Epithelial cell of alveolus of lung (primary cell): ENCODE measurements around the gene ALDH1L1. TPM values are rescaled to one million over a fixed set of nuclear protein-coding genes. Genes with fewer than 3 reads are reported as not detected.

Experiments
- total RNA-seq: library from RNA; depleted of rRNA; stranded (reverse); fragments of >200 nt; gene quantifications from 2 replicates; pipeline ENCODE4 v1.2.1, GENCODE V29; 2015

The ALDH1L1 gene
- not detected in 2 replicates for total RNA-seq

DNA sequence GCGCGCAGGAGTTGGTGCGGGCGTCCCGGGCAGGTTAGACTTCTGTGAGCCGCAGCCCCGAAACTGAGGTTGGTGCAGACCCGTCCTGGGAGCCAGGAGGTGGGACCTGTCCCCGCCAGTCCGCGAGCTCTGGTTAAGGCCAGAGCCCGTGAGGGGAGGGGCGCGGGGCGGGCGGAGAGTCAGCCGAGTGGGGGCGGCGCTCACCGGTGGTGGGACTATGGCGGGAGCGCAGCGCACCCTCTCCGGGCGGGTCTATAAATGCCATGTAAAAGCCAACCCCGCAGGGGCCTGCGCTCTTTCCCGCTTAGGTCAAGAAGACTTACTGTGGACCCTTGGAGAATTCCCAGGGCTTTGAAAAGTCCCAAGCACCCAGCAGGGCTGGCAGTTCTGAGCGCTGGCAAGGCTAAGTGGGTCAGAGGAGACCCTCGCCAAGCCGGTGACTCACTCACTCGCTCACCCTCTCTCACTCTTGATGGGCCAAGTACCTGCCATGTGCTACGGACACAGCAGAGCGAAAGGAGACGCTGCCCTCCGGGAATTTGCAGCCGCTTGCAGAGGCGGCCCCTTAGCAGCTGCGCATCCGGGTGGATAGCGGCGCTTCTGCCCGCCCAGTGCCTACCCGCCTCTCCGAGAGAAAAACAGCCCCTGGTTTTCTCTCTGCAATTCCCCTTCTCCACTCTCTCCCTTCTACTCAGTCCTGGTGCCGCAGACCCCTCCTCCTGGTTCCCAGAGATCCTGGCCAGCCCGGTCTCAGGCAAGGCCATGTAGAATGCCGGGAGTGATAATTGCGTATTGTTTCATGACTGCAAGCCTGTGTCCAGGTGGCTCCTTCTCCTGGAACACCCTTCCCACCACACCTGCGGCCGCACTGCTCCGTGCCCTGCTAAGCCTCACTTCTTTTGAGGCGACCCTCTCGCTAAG lies at the start of gene ALDH1L1:
ALDH1L1 (minus strand) TSS at position 110 of the 921 bp plus-strand sequence. CDS start 19,607 bp downstream, outside the sequence.

DNA sequence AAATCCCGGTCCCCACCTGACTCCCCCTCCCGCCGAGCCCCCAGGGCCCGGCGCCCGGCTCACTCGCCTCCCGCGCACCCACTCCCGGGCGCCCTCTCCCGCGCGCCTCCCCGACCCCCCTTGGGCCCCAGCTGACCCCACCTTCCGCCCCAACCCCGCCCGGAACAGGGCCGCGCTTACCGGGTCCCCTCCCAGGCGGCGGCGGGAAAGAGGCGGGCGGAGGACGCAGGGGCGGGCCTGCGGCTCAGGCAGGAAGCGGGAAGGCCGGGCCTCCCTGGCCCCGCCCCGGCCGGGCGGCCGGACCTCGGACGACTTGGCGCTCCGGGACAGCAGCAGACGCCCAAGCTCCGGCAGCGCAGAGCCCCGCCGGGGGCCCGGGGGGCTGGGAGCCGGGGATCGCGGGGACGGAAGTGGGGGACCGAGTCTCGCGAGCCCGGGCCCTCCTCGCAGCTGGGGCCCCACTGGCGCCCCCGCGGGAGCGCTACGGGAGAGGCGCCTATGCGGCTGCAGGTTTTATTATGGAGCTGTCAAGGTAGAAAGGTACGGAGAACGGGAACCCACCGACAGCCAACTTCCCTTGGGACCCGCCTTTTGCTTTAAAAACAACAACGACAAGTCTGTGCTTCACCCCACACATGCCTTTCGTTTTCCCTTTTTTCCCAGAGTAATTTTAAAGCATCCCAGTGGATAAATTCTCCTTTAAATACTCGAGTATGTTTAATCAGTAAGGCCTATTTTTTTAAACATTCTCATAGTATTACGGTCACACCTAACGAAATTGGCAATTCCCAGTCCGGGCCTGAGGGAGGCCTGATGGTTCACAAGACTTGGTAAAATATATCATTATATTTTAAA lies 96.2 kb downstream of the ALDH1L1 start, which contains the start of gene SLC41A3:
SLC41A3 (minus strand) TSS at position 212 of the 855 bp plus-strand sequence. CDS start 15,905 bp downstream, outside the sequence.

Other genes with a start within 250 kb of the ALDH1L1 start
- gene ROPN1B, start 211.4 kb downstream of the ALDH1L1 start, total RNA-seq: not detected in 2 replicates
- 34.5 and 53.4 TPM in 2 replicates for gene SLC41A3, start 96.5 kb downstream of the ALDH1L1 start, total RNA-seq
- 2.1 and 9.5 TPM in 2 replicates for gene KLF15, start 176.8 kb upstream of the ALDH1L1 start, total RNA-seq
- gene CFAP100, start 214.3 kb upstream of the ALDH1L1 start, total RNA-seq: not detected in 2 replicates